ENCODE data around the gene SCARF2.
A peak's percentile ranks its signal among the peaks of the same experiment; 100 is the strongest.
"Not testable (repeated sequence)": the region's sequence is repeated elsewhere in the genome, so short reads cannot be mapped to it uniquely, and the experiment has no call there.

The SCARF2 gene

GRCh38 chr22:20459862-20460261 is 22.2 kb upstream of the SCARF2 start:
- DNase-seq (ENCODE audit: low read depth, low spot score) = no peak

GRCh38 chr22:20459152-20459542 is 21.5 kb upstream of the SCARF2 start:
- DNase-seq (ENCODE audit: low read depth, low spot score) = no peak

GRCh38 chr22:20458530-20459151 is 21.0 kb upstream of the SCARF2 start:
- DNase-seq (ENCODE audit: low read depth, low spot score) = no peak

- DNase-seq (ENCODE audit: low read depth, low spot score) = no peak
Observed at GRCh38 chr22:20457506-20458240, 20.0 kb upstream of the SCARF2 start.

- DNase-seq (ENCODE audit: low read depth, low spot score) = no peak
Observed at GRCh38 chr22:20456722-20457076, 19.1 kb upstream of the SCARF2 start.

GRCh38 chr22:20456064-20456721 is 18.6 kb upstream of the SCARF2 start:
- peak; percentile 91 for DNase-seq (ENCODE audit: low read depth, low spot score)

- DNase-seq (ENCODE audit: low read depth, low spot score) = no peak
Observed at GRCh38 chr22:20455709-20456063, 18.1 kb upstream of the SCARF2 start.

- no peak for DNase-seq (ENCODE audit: low read depth, low spot score)
Observed at GRCh38 chr22:20453222-20453621, 15.6 kb upstream of the SCARF2 start.

GRCh38 chr22:20451920-20452319 is 14.3 kb upstream of the SCARF2 start:
- no peak for DNase-seq (ENCODE audit: low read depth, low spot score)

- DNase-seq (ENCODE audit: low read depth, low spot score) = not testable (repeated sequence)
Observed at GRCh38 chr22:20451129-20451778, 13.6 kb upstream of the SCARF2 start.

GRCh38 chr22:20450551-20450906 is 12.9 kb upstream of the SCARF2 start:
- DNase-seq (ENCODE audit: low read depth, low spot score) = no peak

GRCh38 chr22:20449819-20450550 is 12.4 kb upstream of the SCARF2 start:
- DNase-seq (ENCODE audit: low read depth, low spot score) = no peak

- DNase-seq (ENCODE audit: low read depth, low spot score) = no peak
Observed at GRCh38 chr22:20448630-20449029, 11.0 kb upstream of the SCARF2 start.

- no peak for DNase-seq (ENCODE audit: low read depth, low spot score)
Observed at GRCh38 chr22:20446383-20446970, 8.9 kb upstream of the SCARF2 start.

- DNase-seq (ENCODE audit: low read depth, low spot score) = no peak
Observed at GRCh38 chr22:20444325-20444724, 6.7 kb upstream of the SCARF2 start.

- DNase-seq (ENCODE audit: low read depth, low spot score) = no peak
Observed at GRCh38 chr22:20442485-20443284, 5.1 kb upstream of the SCARF2 start.

GRCh38 chr22:20441631-20442484 is 4.2 kb upstream of the SCARF2 start:
- peak; percentile 63 for DNase-seq (ENCODE audit: low read depth, low spot score)

GRCh38 chr22:20440637-20441591 is 3.3 kb upstream of the SCARF2 start:
- no peak for DNase-seq (ENCODE audit: low read depth, low spot score)

All from ELF-1 (cell line).